Large intestine (tissue), 3 donors: ENCODE data around the gene LIFR. TPM values are rescaled to one million over a fixed set of nuclear protein-coding genes. Genes with fewer than 3 reads are reported as not detected.
A peak's percentile ranks its signal among the peaks of the same experiment; 100 is the strongest.

ENCODE experiments used
- DNase-seq, 2 donors: peaks; one replicate each; pipeline versions ENCODE4 v3.0.0 to v3.0.0-alpha.2; 2013
- H3K27ac ChIP-seq: one replicate; pipeline ENCODE4 v1.5.1; 2013; ENCODE audit warnings: low read length
- H3K27me3 ChIP-seq: 2 replicates; pipeline ENCODE4 v1.6.1; 2013; ENCODE audit warnings: low read length; ENCODE audit not compliant: control insufficient read depth, insufficient read depth
- H3K36me3 ChIP-seq: 2 replicates; pipeline ENCODE4 v1.6.1; 2013; ENCODE audit warnings: low read length; ENCODE audit not compliant: control insufficient read depth, insufficient read depth
- H3K4me1 ChIP-seq: one replicate; pipeline ENCODE4 v1.6.1; 2013; ENCODE audit warnings: low read length; ENCODE audit not compliant: control insufficient read depth, insufficient read depth
- H3K4me3 ChIP-seq: one replicate; pipeline ENCODE4 v1.5.1; 2013; ENCODE audit warnings: low read length
- H3K9me3 ChIP-seq: one replicate; pipeline ENCODE4 v1.6.1; 2013; ENCODE audit warnings: mild to moderate bottlenecking, low read depth, low read length, moderate library complexity; ENCODE audit not compliant: control insufficient read depth
- WGBS: methylation state at CpG from one replicate; pipeline ENCODE4 v1.1.5; 2013; ENCODE audit warnings: low lambda C conversion rate; ENCODE audit not compliant: insufficient coverage; 5-methylcytosine and 5-hydroxymethylcytosine counted together
- polyA plus RNA-seq: library from polyadenylated mRNA; unstranded; fragments of 120-200 nt; gene quantifications from one replicate; pipeline ENCODE4 v1.2.1, GENCODE V29; 2013

Gene LIFR
- polyA plus RNA-seq, 1 donor, result 23.8 TPM

DNA sequence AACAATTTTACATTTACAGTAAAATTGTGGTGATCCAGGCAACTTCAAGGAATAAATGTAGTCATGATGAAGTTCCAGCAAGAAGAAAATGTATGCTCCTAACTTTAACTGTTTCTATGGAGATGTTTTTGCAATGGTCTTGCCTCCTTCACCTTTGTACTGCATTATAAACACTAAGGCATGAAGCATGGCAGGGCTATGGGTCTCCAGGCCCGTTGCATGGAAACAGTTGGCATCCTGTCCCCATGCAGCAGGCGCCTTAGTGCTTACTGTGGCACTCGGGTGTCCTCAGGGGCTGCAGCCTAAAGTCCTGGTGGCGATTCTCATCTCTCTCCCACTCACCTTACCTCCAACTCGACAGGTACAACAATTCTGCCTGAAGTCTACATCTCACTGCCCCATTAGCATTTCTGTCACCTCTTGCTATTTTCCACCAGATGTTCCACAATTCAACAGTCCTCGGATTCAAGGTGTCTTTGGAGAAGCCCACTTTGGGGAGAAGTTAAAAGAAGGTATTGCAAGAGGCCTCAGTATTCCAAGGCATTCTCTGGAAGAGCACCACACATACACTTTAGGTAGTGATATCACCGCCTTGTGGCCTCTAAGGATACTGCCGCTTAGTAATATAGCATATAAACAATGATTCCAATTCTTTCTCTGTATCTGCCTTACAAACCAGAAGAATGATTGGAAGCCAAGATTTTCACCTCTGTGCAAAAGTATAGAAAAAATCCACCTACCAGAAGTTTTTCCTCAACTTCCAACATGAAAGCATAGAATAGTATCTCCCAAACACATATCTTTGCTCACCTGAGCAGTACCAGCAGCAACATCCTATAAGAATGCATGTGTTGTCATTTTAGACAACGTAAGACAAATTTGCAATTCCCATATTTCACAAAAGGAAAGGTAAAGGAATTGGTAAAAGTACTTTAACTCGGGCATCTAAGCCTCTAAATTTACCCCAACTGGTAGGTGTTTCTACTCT is 5.1 kb downstream of the LIFR start:
- Histone ChIP-seq H3K4me1 (peaks cover 21% of the 10 kb centered on the region), H3K9me3 (no peaks in the 10 kb centered on the region)

DNA sequence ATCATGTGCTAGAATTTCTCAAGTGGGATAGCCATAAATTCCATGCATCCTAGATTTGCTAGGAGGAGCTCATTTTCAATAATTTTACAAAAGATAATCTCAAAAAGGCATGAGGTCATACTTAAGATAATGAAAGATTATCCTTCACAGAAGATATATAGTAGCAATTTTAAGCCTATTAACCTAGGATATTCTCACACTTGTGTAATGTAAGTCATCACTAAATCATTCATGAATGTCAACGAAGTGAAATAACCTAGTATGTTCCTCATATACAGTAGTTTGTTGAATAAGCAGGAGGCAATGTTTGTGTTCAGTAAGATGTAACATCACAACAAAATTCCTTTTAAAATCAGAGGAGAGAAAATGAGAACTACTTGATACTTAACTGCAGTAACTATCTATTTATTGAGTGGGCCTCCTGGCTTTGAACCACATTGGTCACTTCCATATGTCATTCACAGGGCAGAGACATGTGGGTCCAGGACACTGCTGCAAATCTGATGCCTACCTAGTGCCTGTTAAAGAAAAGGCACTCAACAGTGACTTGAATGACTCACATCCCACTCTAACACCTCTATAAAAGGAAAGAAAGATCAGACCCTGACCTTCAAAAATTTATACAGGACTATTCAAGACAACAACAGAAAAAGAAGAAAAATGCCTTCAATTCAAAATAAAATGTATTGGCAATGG is 8.2 kb downstream of the LIFR start:
- H3K9me3 ChIP-seq, result no peaks in the 10 kb centered on the region
- peaks cover 21% of the 10 kb centered on the region for H3K4me1 ChIP-seq
- no peak overlapping the region for H3K4me3 ChIP-seq
- H3K27me3 ChIP-seq, result peaks cover 3% of the 10 kb centered on the region
- WGBS, result 63% methylated on average over 1 of the region's 1 CpG
- H3K27ac ChIP-seq, result peak overlapping the region; percentile 77
- DNase-seq, result peak; percentile 36 to 68
- no peaks in the 10 kb centered on the region for H3K36me3 ChIP-seq

More for the DNA sequence above, 5.1 kb downstream of the LIFR start:
- Histone ChIP-seq H3K36me3 (no peaks in the 10 kb centered on the region), H3K27ac (no peak overlapping the region), H3K4me3 (no peak overlapping the region), H3K27me3 (peaks cover 8% of the 10 kb centered on the region)
- peak in 1 of 2 donors; percentile 38 for DNase-seq
- 50% methylated on average over 1 of the region's 10 CpGs for WGBS

- WGBS, result 100% methylated on average over 1 of the region's 4 CpGs
Measured at GRCh38 chr5:38547257-38547656, 9.2 kb downstream of the LIFR start.

DNA sequence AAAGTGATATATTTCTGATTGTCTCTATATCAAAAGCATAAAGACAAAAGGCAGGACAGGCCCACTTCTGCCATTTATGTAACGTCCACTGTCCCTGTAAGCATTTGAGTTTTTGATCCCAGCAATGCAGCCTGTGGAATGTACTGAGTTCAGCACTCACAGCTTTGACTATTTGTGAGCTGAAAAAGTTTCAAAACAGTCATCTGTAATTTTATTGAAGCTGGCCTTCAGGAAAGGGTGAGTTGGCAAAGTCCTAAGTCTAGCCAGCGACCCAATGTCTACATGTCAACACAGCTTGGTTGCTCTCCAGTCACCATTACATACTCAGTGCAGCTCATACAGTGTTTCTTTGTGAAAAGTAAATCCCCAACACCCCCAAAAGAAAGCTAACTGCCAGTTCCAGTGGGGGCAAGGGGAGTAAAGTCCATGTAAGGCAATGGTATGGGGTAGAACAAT is 9.7 kb downstream of the LIFR start:
- Histone ChIP-seq H3K36me3 (no peaks in the 10 kb centered on the region), H3K27me3 (no peaks in the 10 kb centered on the region), H3K27ac (peak overlapping the region; percentile 77), H3K9me3 (no peaks in the 10 kb centered on the region), H3K4me3 (no peak overlapping the region), H3K4me1 (peaks cover 21% of the 10 kb centered on the region)
- DNase-seq, result peak; percentile 73 to 81
- no CpG with 5 or more reads among the region's 2 CpGs for WGBS

More at GRCh38 chr5:38547257-38547656, 9.2 kb downstream of the LIFR start:
- peaks cover 21% of the 10 kb centered on the region for H3K4me1 ChIP-seq
- peak overlapping the region; percentile 77 for H3K27ac ChIP-seq
- H3K27me3 ChIP-seq, result no peaks in the 10 kb centered on the region
- H3K9me3 ChIP-seq, result no peaks in the 10 kb centered on the region
- no peak overlapping the region for H3K4me3 ChIP-seq
- DNase-seq, result no peak
- no peaks in the 10 kb centered on the region for H3K36me3 ChIP-seq

DNA sequence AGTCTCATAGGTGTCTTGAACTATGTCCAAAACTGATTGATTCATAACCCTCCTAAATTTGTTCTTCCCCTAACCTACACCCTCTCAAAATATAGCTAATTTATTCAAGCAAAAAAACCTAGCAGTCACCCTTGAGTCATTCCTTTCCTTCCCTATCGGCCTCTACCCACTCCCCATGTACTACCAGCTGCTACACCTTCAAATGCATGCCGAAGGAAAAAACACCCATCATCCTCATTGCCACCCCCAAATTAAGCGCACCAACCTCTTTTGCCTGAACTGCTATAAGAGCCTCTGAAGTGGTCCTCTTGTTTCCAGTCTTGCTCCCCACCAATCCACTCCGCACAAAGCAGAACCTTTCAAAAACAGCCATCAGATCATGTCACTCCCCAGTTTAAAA is 12.6 kb downstream of the LIFR start:
- Histone ChIP-seq H3K27me3 (no peaks in the 10 kb centered on the region), H3K4me3 (no peak overlapping the region), H3K9me3 (no peaks in the 10 kb centered on the region), H3K36me3 (no peaks in the 10 kb centered on the region), H3K27ac (no peak overlapping the region), H3K4me1 (peaks cover 8% of the 10 kb centered on the region)
- 80% methylated on average over 1 of the region's 4 CpGs for WGBS
- no peak for DNase-seq

- Histone ChIP-seq H3K4me1 (peaks cover 6% of the 10 kb centered on the region), H3K27me3 (no peaks in the 10 kb centered on the region), H3K4me3 (no peak overlapping the region), H3K9me3 (no peaks in the 10 kb centered on the region), H3K36me3 (no peaks in the 10 kb centered on the region), H3K27ac (no peak overlapping the region)
- no peak for DNase-seq
- 100% methylated on average over 1 of the region's 2 CpGs for WGBS
Measured at GRCh38 chr5:38543074-38543473, 13.4 kb downstream of the LIFR start.

DNA sequence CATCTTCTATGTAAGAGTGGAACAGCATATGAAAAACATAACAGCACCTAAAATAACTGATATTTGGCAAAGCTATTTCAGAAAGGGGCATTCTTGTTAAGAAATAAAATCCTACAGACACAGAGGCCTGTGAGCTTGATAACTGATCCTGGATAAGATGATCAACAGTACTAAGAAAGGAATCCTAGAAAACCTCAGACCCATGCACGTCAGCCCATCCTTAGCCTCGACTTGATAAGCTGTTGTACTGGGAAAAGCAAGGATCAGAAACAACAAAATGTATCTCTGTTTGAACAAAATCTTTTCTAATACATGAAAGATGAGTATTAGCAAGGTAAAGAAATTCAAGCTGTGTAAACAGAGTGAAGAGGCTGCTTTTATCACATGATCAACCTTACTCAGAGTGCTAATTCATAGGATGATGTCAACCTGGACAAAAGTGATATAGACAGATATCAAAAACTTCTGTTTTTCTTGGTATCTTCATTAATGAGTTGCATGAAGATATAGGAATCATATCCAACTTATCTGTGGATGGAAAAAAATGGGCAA is 15.2 kb downstream of the LIFR start:
- H3K27ac ChIP-seq, result no peak overlapping the region
- no CpG with 5 or more reads among the region's 2 CpGs for WGBS
- H3K27me3 ChIP-seq, result no peaks in the 10 kb centered on the region

GRCh38 chr5:38540314-38540713 is 16.1 kb downstream of the LIFR start:
- Histone ChIP-seq H3K36me3 (no peaks in the 10 kb centered on the region), H3K4me3 (no peak overlapping the region), H3K27me3 (no peaks in the 10 kb centered on the region), H3K27ac (no peak overlapping the region), H3K9me3 (no peaks in the 10 kb centered on the region), H3K4me1 (peaks cover 11% of the 10 kb centered on the region)
- WGBS, result no CpG with 5 or more reads among the region's 6 CpGs
- DNase-seq, result no peak

More for the DNA sequence above, 15.2 kb downstream of the LIFR start:
- Histone ChIP-seq H3K4me1 (peaks cover 3% of the 10 kb centered on the region), H3K9me3 (no peaks in the 10 kb centered on the region), H3K36me3 (no peaks in the 10 kb centered on the region), H3K4me3 (no peak overlapping the region)
- no peak for DNase-seq

DNA sequence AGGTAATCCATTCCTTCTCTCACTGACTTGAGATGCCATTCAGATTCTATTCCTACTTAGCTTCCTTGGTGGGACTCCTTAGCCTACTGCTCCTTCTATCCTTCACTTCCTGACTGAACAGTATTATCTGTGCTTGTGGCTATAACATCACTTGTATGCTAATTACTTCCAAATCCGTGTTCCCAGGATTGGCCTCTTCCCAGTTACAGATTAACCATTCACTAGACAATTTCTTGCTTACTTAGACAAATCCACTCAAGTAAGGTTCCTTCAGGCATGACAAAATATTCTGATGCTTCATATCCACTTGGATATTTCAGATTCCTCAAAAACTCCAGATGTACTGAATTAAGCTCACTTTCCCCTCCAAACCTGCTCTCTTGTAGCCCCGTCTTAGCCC is 18.3 kb downstream of the LIFR start:
- no peak overlapping the region for H3K4me3 ChIP-seq
- WGBS, result 90% methylated on average over 1 of the region's 2 CpGs
- H3K4me1 ChIP-seq, result peaks cover 28% of the 10 kb centered on the region
- H3K9me3 ChIP-seq, result no peaks in the 10 kb centered on the region
- H3K27me3 ChIP-seq, result no peaks in the 10 kb centered on the region
- no peak overlapping the region for H3K27ac ChIP-seq
- no peaks in the 10 kb centered on the region for H3K36me3 ChIP-seq
- peak in 1 of 2 donors; percentile 21 for DNase-seq

DNA sequence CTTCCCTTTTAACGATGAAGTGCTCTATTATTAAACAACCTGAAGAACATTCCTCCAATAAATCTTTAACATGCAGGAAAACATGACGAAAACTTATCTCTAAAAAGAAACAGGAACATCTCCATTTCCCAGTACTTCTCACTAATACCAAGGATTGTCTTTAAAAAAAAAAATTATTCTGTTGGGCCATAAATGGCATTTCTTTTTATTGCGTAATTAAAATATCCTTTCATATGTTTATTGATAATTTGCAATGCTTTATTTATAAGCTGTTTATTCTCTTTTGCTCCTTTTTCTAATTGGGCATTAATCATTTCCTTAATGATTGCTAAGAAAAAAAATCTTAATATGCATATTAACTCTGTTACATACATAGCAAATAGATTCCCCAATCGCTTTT is 18.9 kb downstream of the LIFR start:
- H3K27ac ChIP-seq, result no peak overlapping the region
- no peaks in the 10 kb centered on the region for H3K36me3 ChIP-seq
- DNase-seq, result no peak
- H3K4me3 ChIP-seq, result no peak overlapping the region
- WGBS, result 95% methylated on average over 3 of the region's 4 CpGs
- no peaks in the 10 kb centered on the region for H3K9me3 ChIP-seq
- no peaks in the 10 kb centered on the region for H3K27me3 ChIP-seq
- H3K4me1 ChIP-seq, result peaks cover 34% of the 10 kb centered on the region
